ENCODE measurements around the gene TIMP4. TPM values are rescaled to one million over a fixed set of nuclear protein-coding genes. Genes with fewer than 3 reads are reported as not detected.
A peak's percentile ranks its signal among the peaks of the same experiment; 100 is the strongest.

The TIMP4 gene
- total and polyA plus RNA-seq, 12 donors: 4.0 to 34.3 (median 9.7) TPM

DNA sequence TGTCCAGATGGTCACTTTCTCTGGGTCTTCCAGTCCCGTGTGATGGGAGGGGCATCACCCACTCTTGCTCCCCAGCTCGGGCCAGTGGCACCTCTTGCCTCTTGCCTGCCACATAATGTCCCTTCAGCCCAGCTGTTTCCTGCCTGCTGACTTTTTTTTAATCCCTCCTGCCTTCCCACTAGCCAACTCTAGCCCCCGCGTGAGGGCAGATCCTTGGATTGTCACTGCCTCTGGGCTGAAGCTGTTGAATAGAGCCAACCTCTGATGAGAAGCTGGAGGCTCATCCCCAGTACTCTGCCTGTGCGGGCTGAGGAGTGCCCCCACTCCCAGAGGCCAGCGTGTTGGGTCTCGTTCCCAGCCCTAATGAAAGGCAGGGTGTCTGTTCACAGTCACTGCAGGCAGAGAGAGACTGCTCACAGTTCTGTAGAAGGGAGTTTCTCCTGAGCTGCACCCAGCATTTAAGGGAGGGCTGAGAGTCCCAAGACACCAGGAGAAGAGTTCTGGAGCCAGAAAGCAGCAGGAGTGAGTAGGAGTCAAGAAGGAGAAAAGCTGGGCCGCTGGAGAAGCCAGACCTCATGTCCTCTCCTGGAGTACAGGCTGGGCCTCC, 30.1 kb upstream of the TIMP4 start:
- DNase-seq: no peak
- H3K9me3 ChIP-seq (replicated peaks in 1 of 3): no peaks in the 10 kb centered on the region
- H3K27ac ChIP-seq: no peak overlapping the region
- H3K4me1 ChIP-seq (replicated peaks in 1 of 2): peaks cover 0 to 5% of the 10 kb centered on the region in 2 donors
- intact Hi-C loops (cut with DNase I): no loop called here
- no peak overlapping the region for H3K4me3 ChIP-seq
- no peaks in the 10 kb centered on the region for H3K27me3 ChIP-seq
- TF ChIP-seq POLR2A (IDR thresholded peaks at IDR 0.05): no peak
- TF ChIP-seq, protein P1, sequence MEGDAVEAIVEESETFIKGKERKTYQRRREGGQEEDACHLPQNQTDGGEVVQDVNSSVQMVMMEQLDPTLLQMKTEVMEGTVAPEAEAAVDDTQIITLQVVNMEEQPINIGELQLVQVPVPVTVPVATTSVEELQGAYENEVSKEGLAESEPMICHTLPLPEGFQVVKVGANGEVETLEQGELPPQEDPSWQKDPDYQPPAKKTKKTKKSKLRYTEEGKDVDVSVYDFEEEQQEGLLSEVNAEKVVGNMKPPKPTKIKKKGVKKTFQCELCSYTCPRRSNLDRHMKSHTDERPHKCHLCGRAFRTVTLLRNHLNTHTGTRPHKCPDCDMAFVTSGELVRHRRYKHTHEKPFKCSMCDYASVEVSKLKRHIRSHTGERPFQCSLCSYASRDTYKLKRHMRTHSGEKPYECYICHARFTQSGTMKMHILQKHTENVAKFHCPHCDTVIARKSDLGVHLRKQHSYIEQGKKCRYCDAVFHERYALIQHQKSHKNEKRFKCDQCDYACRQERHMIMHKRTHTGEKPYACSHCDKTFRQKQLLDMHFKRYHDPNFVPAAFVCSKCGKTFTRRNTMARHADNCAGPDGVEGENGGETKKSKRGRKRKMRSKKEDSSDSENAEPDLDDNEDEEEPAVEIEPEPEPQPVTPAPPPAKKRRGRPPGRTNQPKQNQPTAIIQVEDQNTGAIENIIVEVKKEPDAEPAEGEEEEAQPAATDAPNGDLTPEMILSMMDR (IDR thresholded peaks at IDR 0.05): no peak
- H3K36me3 ChIP-seq (replicated peaks in 1 of 2): no peaks in the 10 kb centered on the region
- WGBS, 4 donors: 58 to 80% (median 76%) methylated on average over 5 to 8 of the region's 8 CpGs

DNA sequence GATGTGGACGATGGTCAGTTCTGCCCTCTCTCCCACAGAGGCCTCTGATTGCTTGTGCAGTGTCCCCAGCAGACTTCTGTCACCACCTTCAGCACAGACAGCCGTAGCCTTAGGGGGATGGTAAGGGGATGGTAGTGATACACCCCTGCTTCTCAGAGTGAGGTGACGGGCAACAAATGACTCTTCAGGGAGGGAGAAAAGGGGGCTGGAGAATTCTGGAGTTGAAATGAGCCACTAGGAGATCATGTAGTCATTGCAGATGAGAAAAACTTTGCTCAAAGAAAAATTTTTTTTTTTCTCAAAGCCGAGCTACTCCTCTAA, 29.6 kb upstream of the TIMP4 start:
- no peaks in the 10 kb centered on the region for H3K27me3 ChIP-seq
- H3K36me3 ChIP-seq (replicated peaks in 1 of 2): no peaks in the 10 kb centered on the region
- intact Hi-C loops (cut with DNase I): no loop called here
- WGBS, 4 donors: 70 to 97% (median 83%) methylated on average over 4 of the region's 4 CpGs
- no peak for TF ChIP-seq POLR2A (IDR thresholded peaks at IDR 0.05)
- TF ChIP-seq, protein P1 (IDR thresholded peaks at IDR 0.05): no peak
- H3K4me3 ChIP-seq: no peak overlapping the region
- no peaks in the 10 kb centered on the region for H3K4me1 ChIP-seq (replicated peaks in 1 of 2)
- peak overlapping the region in 2 of 5 donors; percentile 17 to 59 for H3K27ac ChIP-seq
- H3K9me3 ChIP-seq (replicated peaks in 1 of 3): no peaks in the 10 kb centered on the region
- no peak for DNase-seq

DNA sequence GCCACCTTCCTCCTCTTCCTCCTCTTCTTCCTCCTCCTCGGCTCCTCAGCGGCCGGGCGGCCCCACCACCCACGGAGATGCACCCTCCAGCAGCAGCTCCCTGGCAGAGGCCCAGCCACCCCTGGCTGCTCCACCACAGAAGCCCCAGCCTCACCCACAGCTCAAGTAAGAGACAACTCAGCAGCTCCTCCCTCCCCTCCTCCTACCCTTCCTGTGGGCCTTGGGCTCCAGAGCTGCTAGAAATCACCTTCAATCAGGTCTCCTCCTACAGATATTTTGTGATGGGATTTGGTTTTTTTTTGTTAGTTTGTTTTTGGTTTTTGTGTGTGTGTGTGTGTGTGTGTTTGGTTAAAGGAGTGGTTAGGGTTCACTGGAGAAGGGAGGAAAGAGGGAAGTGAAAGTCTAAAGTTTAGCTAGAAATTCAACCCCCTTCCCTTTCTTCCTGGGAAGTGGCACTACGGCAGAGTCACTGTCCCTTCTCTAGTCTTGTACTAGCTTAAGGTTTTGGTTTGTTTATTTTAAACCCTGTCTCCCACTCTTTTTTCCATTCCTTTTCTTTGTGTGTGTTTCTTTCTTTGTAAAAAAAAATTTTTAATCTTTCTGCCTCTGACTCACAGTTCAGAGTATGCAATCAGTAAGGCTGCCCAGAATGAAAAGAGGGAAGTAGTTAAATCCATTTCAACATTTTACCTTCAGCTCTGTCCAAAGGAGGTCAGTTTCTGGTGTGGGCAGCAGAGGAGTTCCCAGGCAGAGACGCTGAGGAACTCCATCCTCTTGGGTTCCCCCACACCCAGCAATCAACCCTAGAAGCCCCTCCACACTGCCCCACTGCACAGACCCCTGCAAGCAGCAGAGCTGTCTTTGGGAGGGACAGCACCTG, 29.0 kb upstream of the TIMP4 start:
- H3K4me1 ChIP-seq (replicated peaks in 1 of 2): no peaks in the 10 kb centered on the region
- no peaks in the 10 kb centered on the region for H3K36me3 ChIP-seq (replicated peaks in 1 of 2)
- intact Hi-C loops (cut with DNase I): no loop called here
- peak overlapping the region in 3 of 5 donors; percentile 16 to 75 (median 17) for H3K27ac ChIP-seq
- WGBS, 4 donors: 50 to 57% (median 54%) methylated on average over 7 of the region's 7 CpGs
- no peak overlapping the region for H3K4me3 ChIP-seq
- H3K27me3 ChIP-seq: no peaks in the 10 kb centered on the region
- TF ChIP-seq, protein P1 (IDR thresholded peaks at IDR 0.05): no peak
- TF ChIP-seq POLR2A (IDR thresholded peaks at IDR 0.05): no peak
- no peaks in the 10 kb centered on the region for H3K9me3 ChIP-seq (replicated peaks in 1 of 3)
- peak in 2 of 7 donors; percentile 21 to 32 for DNase-seq

DNA sequence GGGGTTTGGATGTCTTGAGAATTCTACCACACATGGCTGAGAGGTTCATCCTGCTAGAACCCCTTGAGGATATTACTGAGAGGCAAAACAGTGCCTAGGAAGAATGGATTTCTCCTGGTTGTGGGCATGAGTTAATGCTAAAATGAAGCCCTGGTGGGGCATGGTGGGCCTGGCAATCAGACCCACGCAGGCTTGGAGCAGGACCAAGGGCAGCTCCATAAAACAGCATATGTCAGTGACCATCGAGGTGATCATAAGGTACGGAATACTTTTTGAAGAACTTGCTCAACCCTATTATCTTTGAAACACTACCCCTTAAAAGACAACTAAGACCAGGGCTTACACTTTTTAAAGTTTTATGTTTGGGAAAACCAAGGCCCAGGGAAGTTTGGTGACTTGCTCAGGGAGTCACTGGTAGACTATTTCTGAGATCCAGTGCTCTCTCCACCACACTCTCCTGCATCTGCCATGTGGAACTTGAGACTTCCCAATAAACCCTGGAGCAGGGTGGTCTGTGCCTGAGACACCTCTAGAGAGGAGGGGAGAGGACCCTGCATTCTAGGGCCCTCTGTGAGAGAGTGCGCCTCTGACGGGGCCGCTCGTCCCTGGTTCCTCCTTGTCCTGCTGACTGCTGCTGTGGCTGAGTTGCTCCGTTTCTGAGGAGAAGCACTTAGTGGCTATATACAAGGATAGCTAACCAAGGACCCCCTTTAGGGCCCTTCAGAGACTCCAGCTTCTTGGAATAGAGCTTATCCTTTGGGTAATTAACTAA, 28.0 kb upstream of the TIMP4 start:
- Histone ChIP-seq H3K27ac (peak overlapping the region in 1 of 5 donors; percentile 75), H3K27me3 (no peaks in the 10 kb centered on the region), H3K9me3 (replicated peaks in 1 of 3) (no peaks in the 10 kb centered on the region), H3K4me1 (replicated peaks in 1 of 2) (no peaks in the 10 kb centered on the region), H3K4me3 (no peak overlapping the region), H3K36me3 (replicated peaks in 1 of 2) (no peaks in the 10 kb centered on the region)
- DNase-seq: no peak
- no peak for TF ChIP-seq POLR2A (IDR thresholded peaks at IDR 0.05)
- TF ChIP-seq, protein P1 (IDR thresholded peaks at IDR 0.05): no peak
- intact Hi-C loops (cut with DNase I): no loop called here
- WGBS, 4 donors: 81 to 85% (median 83%) methylated on average over 5 to 8 of the region's 8 CpGs

All from adrenal gland (tissue), 12 donors.